Tibial artery (tissue), 4 donors: ENCODE results near the gene PXDC1.

Experiments used
- DNase-seq, 2 donors: peaks; one replicate each; pipeline ENCODE4 v3.0.0-alpha.2; 2019
- H3K27ac ChIP-seq, 2 donors: fragments of 200-600 bp; sonication (generic) in 1 of 2; 1 replicate in 1 of 2; 2 replicates in 1 of 2; pipeline ENCODE4 v1.5.1; 2018 to 2019; ENCODE audit warnings: mild to moderate bottlenecking in 1 of 2
- H3K27me3 ChIP-seq, 2 donors: fragments of 200-600 bp; sonication (generic) in 1 of 2; one replicate each; pipeline versions ENCODE4 v1.5.1 to v1.6.0; 2016 to 2019
- H3K36me3 ChIP-seq, 3 donors: fragments of 200-600 bp; sonication (generic) in 2 of 3; one replicate each; pipeline ENCODE4 v1.5.1; 2016 to 2019; ENCODE audit warnings: mild to moderate bottlenecking in 2 of 3
- H3K4me1 ChIP-seq, 4 donors: fragments of 200-600 bp; sonication (generic) in 2 of 4; 1 replicate in 3 of 4; 2 replicates in 1 of 4; pipeline ENCODE4 v1.5.1; 2016 to 2019
- H3K4me3 ChIP-seq, 2 donors: fragments of 200-600 bp; sonication (generic) in 1 of 2; 1 replicate in 1 of 2; 2 replicates in 1 of 2; pipeline ENCODE4 v1.5.1; 2018 to 2019; ENCODE audit warnings: mild to moderate bottlenecking in 2 of 2
- H3K9me3 ChIP-seq, 3 donors: fragments of 200-600 bp; sonication (generic) in 1 of 3; one replicate each; pipeline ENCODE4 v1.5.1; 2016 to 2019
- intact Hi-C: fragments of 100-400 bp; cut with DNase I; formaldehyde crosslinking; loops from one replicate; pipeline ENCODE4 v1.15.0; 2023; ENCODE audit warnings: low total_unique reads
- TF ChIP-seq, protein P1 (sequence below), 2 experiments: fragments of 200-600 bp in 1 of 2; fragments of 450-650 bp in 1 of 2; IDR thresholded peaks; one replicate each; pipeline ENCODE4 v1.5.1; 2017 to 2019; ENCODE audit warnings: antibody characterized with exemption in 2 of 2, mild to moderate bottlenecking in 1 of 2, moderate library complexity in 1 of 2

The PXDC1 gene

DNA sequence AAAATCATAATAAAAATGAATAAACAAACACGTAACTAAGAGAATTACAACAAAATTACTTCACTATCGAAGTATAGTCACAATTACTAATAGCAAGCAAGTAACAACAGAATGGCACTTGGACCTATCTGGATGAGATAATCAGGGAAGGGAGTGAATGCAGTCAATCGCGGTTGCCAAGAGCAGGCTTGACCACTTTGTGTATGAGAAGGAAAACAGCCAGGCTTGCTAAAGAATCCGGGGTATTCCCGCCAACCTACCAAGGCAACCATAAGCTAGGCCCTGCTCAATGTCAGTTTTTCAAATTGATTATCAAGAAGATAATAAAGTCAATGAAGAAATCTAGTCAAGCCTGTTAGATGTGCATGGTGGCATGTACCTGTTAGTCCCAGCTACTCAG, 39.7 kb downstream of the PXDC1 start:
- TF ChIP-seq, protein P1, sequence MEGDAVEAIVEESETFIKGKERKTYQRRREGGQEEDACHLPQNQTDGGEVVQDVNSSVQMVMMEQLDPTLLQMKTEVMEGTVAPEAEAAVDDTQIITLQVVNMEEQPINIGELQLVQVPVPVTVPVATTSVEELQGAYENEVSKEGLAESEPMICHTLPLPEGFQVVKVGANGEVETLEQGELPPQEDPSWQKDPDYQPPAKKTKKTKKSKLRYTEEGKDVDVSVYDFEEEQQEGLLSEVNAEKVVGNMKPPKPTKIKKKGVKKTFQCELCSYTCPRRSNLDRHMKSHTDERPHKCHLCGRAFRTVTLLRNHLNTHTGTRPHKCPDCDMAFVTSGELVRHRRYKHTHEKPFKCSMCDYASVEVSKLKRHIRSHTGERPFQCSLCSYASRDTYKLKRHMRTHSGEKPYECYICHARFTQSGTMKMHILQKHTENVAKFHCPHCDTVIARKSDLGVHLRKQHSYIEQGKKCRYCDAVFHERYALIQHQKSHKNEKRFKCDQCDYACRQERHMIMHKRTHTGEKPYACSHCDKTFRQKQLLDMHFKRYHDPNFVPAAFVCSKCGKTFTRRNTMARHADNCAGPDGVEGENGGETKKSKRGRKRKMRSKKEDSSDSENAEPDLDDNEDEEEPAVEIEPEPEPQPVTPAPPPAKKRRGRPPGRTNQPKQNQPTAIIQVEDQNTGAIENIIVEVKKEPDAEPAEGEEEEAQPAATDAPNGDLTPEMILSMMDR (IDR thresholded peaks at IDR 0.05) = no peak
- Histone ChIP-seq H3K36me3 (peaks cover 0 to 7% (median 6%) of the 10 kb centered on the region in 3 donors), H3K27ac (no peak overlapping the region), H3K9me3 (no peaks in the 10 kb centered on the region), H3K4me3 (no peak overlapping the region), H3K4me1 (peaks cover 0 to 21% (median 17%) of the 10 kb centered on the region in 4 donors), H3K27me3 (no peaks in the 10 kb centered on the region)
- DNase-seq = no peak
- intact Hi-C loops = no loop called here

DNA sequence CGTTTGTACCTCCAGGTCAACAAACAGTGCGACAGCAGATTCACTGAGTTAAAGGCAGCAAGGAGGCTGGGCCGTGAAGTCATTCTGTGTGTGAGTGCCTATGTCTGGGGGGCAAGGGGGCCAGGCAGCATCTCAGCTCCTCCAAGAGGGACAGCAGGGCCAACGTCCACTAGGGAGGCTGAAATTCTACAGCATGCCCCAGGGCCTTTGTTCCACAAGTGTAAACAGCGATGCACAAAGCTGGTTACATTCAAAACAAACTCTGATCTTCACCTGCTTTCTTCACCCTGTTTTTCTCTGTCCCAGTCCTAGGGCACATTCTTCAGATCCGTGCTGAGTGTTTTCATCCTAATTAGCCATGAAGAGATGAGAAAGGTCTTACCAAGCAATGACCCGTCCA, 41.1 kb downstream of the PXDC1 start:
- Histone ChIP-seq H3K27ac (no peak overlapping the region), H3K36me3 (peaks cover 0 to 6% (median 5%) of the 10 kb centered on the region in 3 donors), H3K27me3 (no peaks in the 10 kb centered on the region), H3K9me3 (no peaks in the 10 kb centered on the region), H3K4me3 (no peak overlapping the region), H3K4me1 (peaks cover 0 to 21% (median 17%) of the 10 kb centered on the region in 4 donors)
- TF ChIP-seq, protein P1 (IDR thresholded peaks at IDR 0.05) = no peak
- no peak for DNase-seq
- intact Hi-C loops = no loop called here

DNA sequence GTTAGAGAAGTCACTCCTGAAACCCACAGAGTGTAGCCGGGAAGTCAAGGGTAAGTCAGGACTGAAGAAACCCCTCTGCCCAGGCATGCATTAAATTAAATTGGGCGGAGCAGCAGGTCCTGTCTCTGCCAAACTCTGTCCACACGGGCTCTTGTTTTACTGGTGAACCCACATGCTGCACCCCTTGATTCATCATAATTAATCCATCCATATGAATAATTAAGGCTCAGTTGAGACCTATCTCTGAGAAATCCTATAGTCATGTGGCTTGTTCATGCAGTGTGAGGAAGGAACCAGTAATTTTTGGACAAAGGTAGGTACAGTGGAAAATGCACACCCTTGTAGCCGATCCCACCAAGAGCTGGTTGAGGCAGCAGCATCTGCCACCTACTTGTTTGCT, 43.0 kb downstream of the PXDC1 start:
- Histone ChIP-seq H3K36me3 (peaks cover 0 to 6% (median 0%) of the 10 kb centered on the region in 3 donors), H3K9me3 (no peaks in the 10 kb centered on the region), H3K27ac (no peak overlapping the region), H3K4me3 (no peak overlapping the region), H3K27me3 (no peaks in the 10 kb centered on the region), H3K4me1 (peaks cover 0 to 13% (median 10%) of the 10 kb centered on the region in 4 donors)
- TF ChIP-seq, protein P1 (IDR thresholded peaks at IDR 0.05) = no peak
- intact Hi-C loops = no loop called here
- DNase-seq = no peak

DNA sequence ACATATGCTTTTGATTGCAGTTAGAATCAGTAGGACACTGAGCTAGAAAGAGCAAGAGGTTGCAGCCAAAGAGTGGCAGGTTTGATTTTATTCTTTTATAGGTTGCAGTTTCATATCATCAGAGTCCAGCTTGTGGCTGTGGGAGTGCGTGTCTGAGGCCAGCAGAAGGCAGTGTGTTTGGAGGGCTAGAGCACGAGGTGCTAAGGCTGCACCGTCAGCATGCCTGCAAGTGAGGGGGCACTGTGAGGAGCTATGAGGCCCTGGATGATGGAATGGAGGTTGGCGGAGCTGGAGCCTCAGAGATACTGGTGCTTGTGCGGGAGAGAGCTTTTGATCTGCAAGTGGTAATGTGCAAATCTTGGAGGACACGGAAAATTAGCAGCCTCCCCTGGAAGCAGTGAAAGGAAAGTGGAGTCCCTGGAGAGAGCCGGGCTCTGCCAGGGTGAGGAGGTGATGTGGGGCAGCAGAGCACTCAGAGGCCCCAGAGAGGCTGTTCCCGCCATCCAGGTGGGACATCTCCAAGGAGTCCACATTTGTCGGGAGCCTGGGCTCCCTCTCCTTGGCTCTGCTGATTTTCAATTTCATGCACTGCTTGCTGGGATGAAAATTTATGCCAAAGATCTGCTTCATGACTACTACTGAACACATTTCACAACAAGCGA, 43.6 kb downstream of the PXDC1 start:
- Histone ChIP-seq H3K4me3 (no peak overlapping the region), H3K27me3 (no peaks in the 10 kb centered on the region), H3K9me3 (no peaks in the 10 kb centered on the region), H3K27ac (no peak overlapping the region), H3K36me3 (peaks cover 0 to 6% (median 0%) of the 10 kb centered on the region in 3 donors), H3K4me1 (peaks cover 0 to 6% (median 4%) of the 10 kb centered on the region in 4 donors)
- intact Hi-C loops = no loop called here
- TF ChIP-seq, protein P1 (IDR thresholded peaks at IDR 0.05) = no peak
- no peak for DNase-seq

DNA sequence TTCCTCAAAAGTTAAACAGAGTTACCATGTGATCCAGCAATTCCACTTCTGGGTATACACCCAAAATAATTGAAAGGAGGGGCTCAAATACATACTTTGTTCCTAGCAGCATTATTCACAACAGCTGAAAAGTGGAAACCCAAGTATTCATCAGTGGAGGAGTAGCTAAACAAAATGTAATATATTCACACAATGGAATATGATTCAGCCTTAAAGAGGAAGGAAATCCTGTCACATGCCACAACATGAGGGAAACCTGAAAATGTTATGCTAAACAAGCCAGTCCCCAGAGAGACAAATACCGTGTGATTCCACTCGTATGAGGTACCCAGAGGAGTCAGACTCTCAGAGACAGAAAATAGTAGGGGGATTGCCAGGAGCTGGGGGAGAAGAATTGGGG, 44.5 kb downstream of the PXDC1 start:
- Histone ChIP-seq H3K4me3 (no peak overlapping the region), H3K4me1 (no peaks in the 10 kb centered on the region), H3K27me3 (no peaks in the 10 kb centered on the region), H3K36me3 (peaks cover 0 to 6% (median 0%) of the 10 kb centered on the region in 3 donors), H3K9me3 (no peaks in the 10 kb centered on the region), H3K27ac (no peak overlapping the region)
- DNase-seq = no peak
- TF ChIP-seq, protein P1 (IDR thresholded peaks at IDR 0.05) = no peak
- intact Hi-C loops = no loop called here
